GM23338 (cell line): ENCODE data around the gene PPP1R7. TPM values are rescaled to one million over a fixed set of nuclear protein-coding genes. Genes with fewer than 3 reads are reported as not detected.

Experiments
- ATAC-seq: fragments of 200-7000 bp; cut with Tn5 transposase; 3 replicates; pipeline ENCODE4 v1.9.1; 2020
- DNase-seq: peaks from one replicate; pipeline ENCODE4 v3.0.0-alpha.2; 2015; ENCODE audit warnings: low spot score
- H2AFZ ChIP-seq: fragments of 200-600 bp; sonication (generic); 2 replicates; pipeline ENCODE4 v1.8.0; 2016; ENCODE audit warnings: antibody characterized with exemption, mild to moderate bottlenecking, moderate library complexity
- H3F3A ChIP-seq: fragments of 200-600 bp; sonication (generic); replicated peaks from 2 replicates; pipeline ENCODE4 v1.8.0; 2017; ENCODE audit warnings: antibody characterized with exemption, mixed run types, low read depth
- H3K27ac ChIP-seq: fragments of 200-600 bp; sonication (generic); 2 replicates; pipeline ENCODE4 v1.6.1; 2016; ENCODE audit warnings: low read depth
- H3K27me3 ChIP-seq: fragments of 200-600 bp; sonication (generic); 2 replicates; pipeline ENCODE4 v1.8.0; 2016; ENCODE audit warnings: mild to moderate bottlenecking, mixed run types, moderate library complexity; ENCODE audit not compliant: insufficient read depth
- H3K36me3 ChIP-seq: fragments of 200-600 bp; sonication (generic); 2 replicates; pipeline ENCODE4 v1.8.0; 2016; ENCODE audit warnings: mild to moderate bottlenecking; ENCODE audit not compliant: insufficient read depth
- H3K4me1 ChIP-seq: fragments of 200-600 bp; sonication (generic); 2 replicates; pipeline ENCODE4 v1.8.0; 2016; ENCODE audit warnings: mild to moderate bottlenecking, moderate library complexity; ENCODE audit not compliant: insufficient read depth
- H3K4me2 ChIP-seq: fragments of 200-600 bp; sonication (generic); 2 replicates; pipeline ENCODE4 v1.7.1; 2017; ENCODE audit warnings: mixed run types
- H3K4me3 ChIP-seq: fragments of 200-600 bp; sonication (generic); 2 replicates; pipeline ENCODE4 v1.6.1; 2016; ENCODE audit warnings: mixed run types
- H3K79me2 ChIP-seq: fragments of 200-600 bp; sonication (generic); replicated peaks from 2 replicates; pipeline ENCODE4 v1.8.0; 2017; ENCODE audit warnings: mild to moderate bottlenecking; ENCODE audit not compliant: insufficient read depth
- H3K9me2 ChIP-seq: fragments of 200-600 bp; sonication (generic); 2 replicates; pipeline ENCODE4 v1.8.0; 2017; ENCODE audit not compliant: insufficient read depth
- H4K20me1 ChIP-seq: fragments of 200-600 bp; sonication (generic); replicated peaks from 2 replicates; pipeline ENCODE4 v1.8.0; 2017; ENCODE audit warnings: mild to moderate bottlenecking; ENCODE audit not compliant: insufficient read depth
- H3K27ac Mint-ChIP-seq: 2 replicates; pipeline ENCODE4 v1.8.0; 2020; ENCODE audit warnings: inconsistent platforms, mild to moderate bottlenecking, moderate library complexity, mixed read lengths
- H3K27me3 Mint-ChIP-seq: 3 replicates; pipeline ENCODE4 v1.8.0; 2022; ENCODE audit warnings: low read depth, mild to moderate bottlenecking, moderate library complexity, mixed read lengths, inconsistent platforms; ENCODE audit not compliant: insufficient read depth, poor library complexity
- H3K36me3 Mint-ChIP-seq: 3 replicates; pipeline ENCODE4 v1.8.0; 2021; ENCODE audit warnings: low read depth, mild to moderate bottlenecking, inconsistent platforms, moderate library complexity, mixed read lengths
- H3K4me1 Mint-ChIP-seq: 3 replicates; pipeline ENCODE4 v1.8.0; 2020; ENCODE audit warnings: mild to moderate bottlenecking, inconsistent platforms, mixed read lengths
- H3K4me3 Mint-ChIP-seq: 3 replicates; pipeline ENCODE4 v1.8.0; 2021; ENCODE audit warnings: moderate library complexity, mild to moderate bottlenecking, inconsistent platforms, mixed read lengths
- H3K9me3 Mint-ChIP-seq: 3 replicates; pipeline ENCODE4 v1.8.0; 2020; ENCODE audit warnings: moderate library complexity, mild to moderate bottlenecking, inconsistent platforms, mixed read lengths
- CTCF ChIP-seq, 2 experiments: fragments of 200-600 bp in 1 of 2; sonication (generic) in 1 of 2; conservative IDR thresholded peaks; 2 replicates each; pipeline versions ENCODE4 v1.5.1 to v1.6.1; 2016 to 2017; ENCODE audit warnings: antibody characterized with exemption in 2 of 2, low read depth in 2 of 2, mild to moderate bottlenecking in 2 of 2, moderate library complexity in 1 of 2
- EZH2 ChIP-seq: fragments of 200-600 bp; sonication (generic); IDR thresholded peaks from one replicate; pipeline ENCODE4 v1.8.0; 2017; ENCODE audit warnings: antibody characterized with exemption, mild to moderate bottlenecking, low read depth; ENCODE audit not compliant: unreplicated experiment
- EZH2phosphoT487 ChIP-seq: fragments of 200-600 bp; sonication (generic); IDR thresholded peaks from one replicate; pipeline ENCODE4 v1.8.1; 2018; ENCODE audit warnings: antibody characterized with exemption; ENCODE audit not compliant: unreplicated experiment
- JUNB ChIP-seq: IDR thresholded peaks from one replicate; pipeline ENCODE4 v1.6.1; 2016; ENCODE audit warnings: antibody characterized with exemption; ENCODE audit not compliant: unreplicated experiment
- NANOG ChIP-seq: IDR thresholded peaks from 2 replicates; pipeline ENCODE4 v1.6.1; 2016; ENCODE audit warnings: antibody characterized with exemption, borderline replicate concordance
- ZNF114 ChIP-seq: fragments of 250-450 bp; sonication (Bioruptor Pico); IDR thresholded peaks from 2 replicates; pipeline ENCODE4 v1.5.0; 2020; ENCODE audit warnings: mild to moderate bottlenecking, moderate library complexity
- ZNF331 ChIP-seq: fragments of 250-450 bp; sonication (Bioruptor Pico); IDR thresholded peaks from 2 replicates; pipeline ENCODE4 v1.5.0; 2020; ENCODE audit warnings: low read depth, mild to moderate bottlenecking, moderate library complexity
- ZNF462 ChIP-seq: fragments of 250-450 bp; sonication (Bioruptor Pico); IDR thresholded peaks from 2 replicates; pipeline ENCODE4 v1.5.0; 2020; ENCODE audit warnings: mild to moderate bottlenecking, moderate library complexity
- polyA plus RNA-seq: library from polyadenylated mRNA; unstranded; fragments of >200 nt; fragmentation: Nextera tagmentation; extraction: Ambion mirVana; gene quantifications from 2 replicates; pipeline ENCODE4 v1.2.1, GENCODE V29; 2016
- total RNA-seq: library from RNA; depleted of rRNA; stranded (reverse); fragments of >200 nt; shearing (Covaris generic); gene quantifications from 2 replicates; pipeline ENCODE4 v1.2.3, GENCODE V29; 2014

PPP1R7 gene
- total and polyA plus RNA-seq, 2 experiments from 2014 or later: 48.2 to 94.3 TPM

- TF ChIP-seq ZNF462 (no peak), ZNF114 (CRISPR knock-in tag) (no peak), EZH2phosphoT487 (no peak)
These were observed 6.7 kb downstream of the PPP1R7 start (continued) for GRCh38 chr2:241156971-241157441.

GRCh38 chr2:241157841-241158545 is 7.7 kb downstream of the PPP1R7 start:
- Histone ChIP-seq H3F3A (no peaks in the 10 kb centered on the region), H3K79me2 (no peaks in the 10 kb centered on the region; the same call in 1 of the 2 replicates), H3K27ac (no peak overlapping the region), H3K4me1 (no peaks in the 10 kb centered on the region), H3K4me3 (no peak overlapping the region), H3K27me3 (no peaks in the 10 kb centered on the region), H4K20me1 (peaks cover 7% of the 10 kb centered on the region), H3K9me2 (no peaks in the 10 kb centered on the region), H2AFZ (no peak overlapping the region), H3K36me3 (no peaks in the 10 kb centered on the region; the same call in 1 of the 2 replicates), H3K4me2 (no peak overlapping the region)
- Mint-ChIP-seq H3K27me3 (no peaks in the 10 kb centered on the region), H3K9me3 (no peaks in the 10 kb centered on the region), H3K27ac (no peak overlapping the region), H3K36me3 (peaks cover 12% of the 10 kb centered on the region), H3K4me1 (peaks cover 9% of the 10 kb centered on the region), H3K4me3 (no peak overlapping the region)
- DNase-seq (no peak), ATAC-seq (no peak)
- TF ChIP-seq EZH2 (no peak), ZNF114 (CRISPR knock-in tag) (no peak), ZNF331 (no peak), JUNB (no peak), NANOG (no peak), CTCF (conservative IDR thresholded peaks at IDR 0.05; ENCODE audit: low read depth in 2 of 2) (no peak), EZH2phosphoT487 (no peak)
